Stimulated activated CD8-positive, alpha-beta memory T cell treated with anti-CD3 and anti-CD28 coated beads, Interleukin-4, amount 100 ng/mL, for 1 hour (primary cell): Measurements from ENCODE around the gene RERE.

Experiments
- DNase-seq, 2 donors: peaks; one replicate each; pipeline ENCODE4 v3.0.0-alpha.2; 2020; ENCODE audit warnings: low read depth in 2 of 2, low spot score in 1 of 2

RERE gene

DNA sequence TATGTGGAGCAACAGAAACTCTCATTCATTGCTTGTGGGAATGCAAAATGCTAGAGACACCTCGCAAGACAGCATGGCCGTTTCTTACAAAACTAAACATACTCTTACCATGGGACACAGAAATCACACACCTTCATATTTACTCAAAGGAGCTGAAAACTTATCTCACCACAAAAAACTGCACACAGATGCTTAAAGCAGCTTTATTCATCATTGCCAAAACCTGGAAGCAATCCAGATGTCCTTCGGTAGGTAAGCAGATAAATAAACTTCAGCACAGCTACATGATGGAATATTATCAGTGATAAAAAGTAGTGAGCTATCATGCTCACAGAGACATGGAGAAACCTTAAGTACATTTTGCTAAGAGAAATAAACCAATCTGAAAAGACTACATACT, 124.3 kb downstream of the RERE start:
- DNase-seq: no peak

- no peak for DNase-seq
Measured at GRCh38 chr1:8691662-8692061, 125.8 kb downstream of the RERE start.

- DNase-seq: no peak
Measured at GRCh38 chr1:8690253-8690525, 127.3 kb downstream of the RERE start.

DNA sequence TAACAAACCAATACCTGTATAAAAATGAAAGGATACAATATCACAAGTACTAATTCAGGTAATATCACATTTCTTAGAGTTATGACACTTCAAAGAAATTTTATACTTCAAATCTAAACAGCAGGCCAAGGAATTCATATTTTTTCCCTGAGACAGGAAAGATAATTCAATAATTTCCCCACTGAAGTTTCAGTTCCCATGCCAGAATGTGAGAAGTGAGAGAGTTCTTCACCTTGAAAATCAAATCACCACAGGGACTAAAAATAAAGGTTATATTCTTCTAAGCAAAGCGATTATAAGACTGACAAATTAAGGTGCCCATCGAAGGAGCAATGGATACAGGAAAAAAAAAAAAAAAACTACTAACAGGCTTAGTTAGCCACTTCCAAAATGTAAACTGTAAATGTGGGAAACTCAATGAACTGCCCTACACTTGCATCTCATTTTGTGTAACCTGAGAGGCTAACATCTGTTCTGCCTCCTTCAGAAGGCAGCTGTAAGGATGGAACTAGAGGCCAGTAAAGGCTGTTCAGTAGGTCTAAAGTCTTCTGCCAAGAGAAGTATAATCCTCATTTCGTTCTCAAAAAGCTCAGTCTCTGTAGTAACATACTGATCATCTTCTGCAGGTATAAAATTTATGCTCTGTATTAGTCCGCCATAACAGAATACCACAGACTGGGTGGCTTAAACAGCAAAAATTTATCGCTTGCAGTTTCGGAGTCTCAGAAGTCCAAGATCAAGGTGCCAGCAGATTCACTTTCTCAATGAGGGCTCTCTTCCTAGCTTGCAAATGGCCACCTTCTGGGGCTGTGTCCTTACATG, 127.8 kb downstream of the RERE start:
- DNase-seq: no peak

GRCh38 chr1:8687538-8687937, 129.9 kb downstream of the RERE start:
- no peak for DNase-seq

- no peak for DNase-seq
Measured at GRCh38 chr1:8687039-8687438, 130.4 kb downstream of the RERE start.

GRCh38 chr1:8685463-8685862, 132.0 kb downstream of the RERE start:
- no peak for DNase-seq

DNA sequence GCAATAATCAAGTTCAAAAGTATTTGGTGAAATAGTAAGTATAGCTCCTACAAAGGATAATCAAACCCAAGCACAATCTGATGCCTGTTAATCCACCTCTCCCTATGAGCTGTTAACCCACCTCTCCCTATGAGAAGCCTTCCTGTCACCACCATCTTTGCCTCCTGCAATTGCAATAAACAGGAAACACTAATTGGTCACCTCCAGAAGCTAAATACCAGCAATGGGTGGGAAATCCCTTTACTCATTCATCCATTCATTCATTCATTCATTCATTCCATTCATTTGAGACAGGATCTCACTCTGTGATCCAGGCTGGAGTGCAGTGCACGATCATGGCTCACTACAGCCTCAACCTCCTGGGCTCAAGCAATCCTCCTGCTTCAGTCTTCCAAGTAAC, 132.8 kb downstream of the RERE start:
- DNase-seq: no peak

DNA sequence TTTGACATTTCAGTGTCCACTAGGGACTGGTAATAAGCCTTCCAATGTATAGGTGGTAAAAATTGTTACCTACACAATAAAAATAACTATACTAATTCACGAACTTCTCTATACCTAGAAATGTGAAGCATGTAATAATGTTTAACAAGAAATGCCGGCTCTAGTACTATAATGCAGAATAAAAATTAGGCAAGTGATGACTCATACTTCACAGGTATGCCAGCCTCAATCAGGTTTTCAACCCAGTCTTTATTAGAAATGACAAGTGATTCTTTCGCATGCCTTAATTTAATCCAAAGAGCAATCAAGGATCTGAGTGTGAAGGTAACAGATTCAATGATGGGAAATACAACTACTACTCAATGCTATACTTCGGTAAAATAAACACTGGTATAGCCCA, 134.9 kb downstream of the RERE start:
- DNase-seq: no peak

- no peak for DNase-seq
Measured at GRCh38 chr1:8681911-8682310, 135.5 kb downstream of the RERE start.

DNA sequence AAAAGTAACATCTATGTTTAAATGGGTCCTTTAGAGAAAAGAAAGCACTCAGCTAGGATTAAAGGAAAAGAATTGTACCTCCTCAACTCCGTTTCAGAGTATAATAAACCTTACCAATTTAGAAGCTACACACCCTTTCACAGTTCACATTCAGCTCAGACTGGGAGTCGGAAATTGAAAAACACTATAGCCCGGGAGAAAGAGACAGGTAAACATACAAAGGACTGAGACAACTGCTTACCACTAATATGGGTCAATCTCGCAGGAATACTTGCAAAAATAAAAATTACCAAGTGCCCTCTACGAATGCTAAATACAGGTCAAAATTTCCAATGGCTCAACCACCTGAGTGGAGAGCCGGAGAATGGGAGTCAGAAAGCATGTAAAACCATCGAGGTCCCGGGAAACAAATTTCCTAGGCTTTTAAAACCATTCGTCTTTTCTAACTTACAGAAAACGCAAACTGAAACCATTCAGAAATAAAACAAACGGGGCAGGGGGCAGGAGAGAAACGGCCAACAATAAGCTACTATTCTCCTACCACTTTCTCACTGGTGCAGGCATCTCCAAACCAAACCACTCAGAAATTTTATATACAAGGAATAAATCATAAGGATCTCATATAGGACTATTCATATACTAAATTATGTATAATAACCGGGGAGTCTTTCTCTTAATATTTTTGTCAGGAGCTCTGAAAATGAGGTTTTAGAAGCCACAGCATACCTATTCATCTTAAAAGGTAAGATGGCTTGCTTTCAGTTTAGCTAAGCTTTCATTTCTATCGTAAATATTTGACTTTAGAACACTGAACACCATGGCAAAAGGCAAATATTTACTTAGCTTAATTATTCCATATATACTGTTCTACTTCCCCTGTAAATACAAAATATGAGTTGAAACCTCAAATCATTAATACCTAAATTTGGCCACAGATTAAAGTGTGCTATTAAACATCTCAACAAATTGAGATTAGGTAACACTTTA, 136.5 kb downstream of the RERE start:
- DNase-seq: no peak

- DNase-seq: no peak
Measured at GRCh38 chr1:8679929-8680663, 137.3 kb downstream of the RERE start.

GRCh38 chr1:8679395-8679800, 138.0 kb downstream of the RERE start:
- DNase-seq: no peak

DNA sequence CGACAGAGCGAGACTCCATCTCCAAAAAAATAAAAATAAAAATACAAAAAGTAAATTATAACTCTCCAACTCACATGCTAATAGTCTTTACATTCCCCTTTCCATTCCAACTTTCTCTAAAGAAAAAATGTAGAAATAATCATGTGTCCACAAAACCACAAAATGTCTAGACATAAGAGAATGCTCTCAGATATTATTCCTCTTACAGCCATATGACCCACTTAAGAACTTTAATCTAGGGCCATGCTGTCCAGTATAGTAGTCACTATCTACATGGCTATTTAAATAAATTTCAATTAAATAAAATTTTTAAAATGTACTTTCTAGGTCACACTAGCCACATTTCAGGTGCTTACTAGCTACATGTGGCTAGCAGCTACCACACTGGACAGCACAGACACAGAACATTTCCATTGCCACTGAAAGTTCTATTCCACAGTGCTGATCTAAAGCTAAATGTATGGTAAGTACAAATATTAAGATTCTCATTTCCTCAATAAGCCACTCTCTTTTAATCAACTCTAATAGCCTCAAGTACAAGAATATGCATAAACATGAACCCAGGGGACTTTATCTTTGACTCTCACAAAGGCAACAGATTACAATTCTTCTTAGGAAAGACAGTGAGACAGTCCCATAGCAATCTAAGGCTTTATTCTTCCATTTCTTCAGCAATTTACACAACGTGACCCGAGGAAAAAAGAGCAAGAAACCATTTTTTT, 138.6 kb downstream of the RERE start:
- DNase-seq: no peak

DNA sequence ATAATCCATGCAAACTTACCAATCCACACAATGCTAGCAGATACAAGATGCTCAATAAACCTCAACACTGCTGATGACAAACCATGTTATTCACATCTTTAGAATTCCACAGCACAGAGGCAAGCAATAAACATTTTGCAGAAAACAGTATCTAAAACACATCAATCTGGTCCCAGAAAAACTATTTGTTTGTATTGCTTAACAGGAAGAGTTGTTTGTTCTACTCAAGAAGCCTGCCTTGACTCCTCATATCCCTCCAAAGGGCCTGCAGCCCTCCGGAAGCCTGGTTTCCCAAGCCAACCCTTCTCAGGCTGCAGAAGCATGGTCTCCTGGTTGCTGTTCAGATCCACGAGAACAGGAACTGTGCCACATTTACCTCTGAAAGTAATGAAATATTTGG, 139.7 kb downstream of the RERE start:
- DNase-seq: no peak

GRCh38 chr1:8676813-8677212, 140.6 kb downstream of the RERE start:
- no peak for DNase-seq

- DNase-seq: no peak
Measured at GRCh38 chr1:8676072-8676471, 141.4 kb downstream of the RERE start.

DNA sequence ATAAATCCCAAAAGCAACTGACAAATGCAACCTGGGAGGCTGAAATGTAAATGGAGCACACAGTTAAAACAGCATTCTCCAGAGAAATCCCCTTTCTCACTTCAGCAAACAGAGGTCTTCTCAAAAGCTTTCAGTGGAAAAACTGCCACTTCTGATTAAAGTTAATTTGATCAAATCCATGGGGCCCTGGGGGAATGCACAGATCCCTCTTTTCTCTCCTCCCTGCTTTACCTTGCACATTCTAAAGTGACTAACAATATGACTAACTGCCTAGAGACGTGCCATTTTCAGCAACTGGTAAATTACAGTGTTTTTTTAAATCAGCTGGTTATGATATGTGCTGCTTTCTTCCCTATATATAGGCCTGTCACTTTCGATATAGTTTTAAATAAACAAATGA, 142.5 kb downstream of the RERE start:
- DNase-seq: no peak

DNA sequence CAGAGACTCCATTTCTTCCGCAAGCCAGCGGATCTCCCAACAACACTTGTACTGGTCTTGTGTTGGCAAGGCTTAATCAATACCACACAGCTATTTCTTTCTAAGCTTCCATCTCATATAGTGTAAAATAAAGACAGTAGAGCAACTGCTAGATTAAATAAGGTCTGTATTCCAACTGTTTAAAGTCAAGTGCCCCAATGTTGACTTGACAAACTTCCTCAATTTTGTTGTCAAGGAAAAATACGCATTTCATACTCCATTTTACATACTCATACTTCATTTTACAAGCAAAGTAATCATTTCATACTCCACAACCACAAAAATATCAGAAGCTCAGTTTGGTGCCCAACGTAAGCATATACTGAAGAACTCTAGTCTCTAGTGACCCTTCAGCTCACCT, 143.0 kb downstream of the RERE start:
- DNase-seq: no peak

GRCh38 chr1:8671306-8671917, 146.0 kb downstream of the RERE start:
- no peak for DNase-seq

DNA sequence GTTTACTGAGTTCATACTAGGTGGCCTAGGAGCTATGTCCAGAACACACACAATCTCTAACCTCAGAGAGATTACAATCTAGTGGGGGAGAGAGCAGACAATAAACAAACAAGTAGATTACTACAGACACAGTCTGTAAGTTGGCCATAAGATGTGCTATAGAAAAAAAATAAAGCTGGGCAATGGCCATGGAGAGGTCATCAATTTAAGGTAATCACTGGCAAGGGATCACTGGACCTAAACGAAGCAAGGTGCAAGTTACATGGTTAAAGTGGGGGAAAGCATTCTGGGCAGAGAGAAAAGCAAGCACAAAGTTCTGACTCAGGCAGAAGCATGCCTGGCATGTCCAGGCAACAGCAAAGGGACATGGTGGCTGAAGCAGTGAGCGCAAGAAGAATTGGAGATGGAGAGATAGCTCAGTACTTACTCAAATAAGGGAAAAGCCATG, 147.0 kb downstream of the RERE start:
- DNase-seq: no peak
